Measurements from ENCODE around the gene INAFM1.

DNA sequence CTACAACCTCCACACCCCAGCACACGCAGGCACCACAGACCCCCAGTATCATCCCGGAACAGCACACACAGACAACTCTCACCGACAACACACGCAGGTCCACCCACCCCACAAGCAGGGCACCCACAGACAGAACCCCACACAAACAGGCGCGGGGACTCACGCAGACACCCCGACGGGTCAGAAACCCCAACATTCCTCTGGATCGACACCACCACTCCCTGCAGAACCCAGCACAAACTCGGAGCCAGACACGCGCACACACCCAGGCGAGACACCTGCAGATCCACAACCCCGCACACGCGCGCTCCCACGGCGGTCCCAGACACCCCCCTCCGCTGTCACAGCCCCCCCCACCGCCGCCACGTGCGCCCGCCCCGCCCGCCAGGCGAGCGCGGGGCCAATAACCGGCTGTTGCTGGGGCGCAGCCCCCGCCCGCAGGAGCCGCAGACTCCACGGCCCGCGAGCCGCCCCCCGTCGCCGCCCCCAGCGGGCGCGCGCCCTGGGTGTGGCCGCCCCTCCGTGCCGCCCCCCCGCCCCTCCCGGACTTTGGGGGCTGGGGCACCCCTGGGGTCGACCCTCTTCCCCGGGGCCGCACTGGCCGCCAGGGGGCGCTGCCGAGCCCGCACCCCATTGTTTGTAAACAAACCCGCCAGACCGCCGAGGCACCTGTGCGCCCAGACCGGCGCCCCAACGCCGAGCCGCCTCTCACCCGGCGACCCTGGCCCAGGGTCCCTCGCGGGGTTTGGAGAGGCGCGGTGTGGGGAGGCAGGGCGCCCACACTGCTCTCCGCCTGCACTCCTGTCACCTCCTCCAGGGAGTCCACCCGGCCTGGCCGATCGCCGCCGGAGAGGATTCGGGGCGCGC, 44.4 kb upstream of the INAFM1 start:
- TF ChIP-seq POLR2A (IDR thresholded peaks at IDR 0.05) (no peak), CTCF (IDR thresholded peaks at IDR 0.05) (peak; percentile 85 to 94 (median 90))

Measured in Peyer's patch (tissue), 4 donors.